GM12892 (cell line): ENCODE measurements around the gene RUFY4.

Experiments
- DNase-seq: peaks from one replicate; pipeline ENCODE4 v3.0.0; 2011; ENCODE audit not compliant: insufficient read length
- FAIRE-seq: peaks from 2 replicates; lab custom pipeline; 2011; peaks lifted over from hg19 to GRCh38; lab: Jason Lieb, UNC
- POLR2A ChIP-seq: IDR thresholded peaks from 2 replicates; pipeline ENCODE4 v1.6.1; 2011; ENCODE audit warnings: low read depth, low read length, control low read depth
- POLR2AphosphoS5 ChIP-seq: IDR thresholded peaks from 2 replicates; pipeline ENCODE4 v1.6.1; 2011; ENCODE audit warnings: low read depth, low read length, control low read depth
- TAF1 ChIP-seq: IDR thresholded peaks from 2 replicates; pipeline ENCODE4 v1.6.1; 2011; ENCODE audit warnings: low read depth, mild to moderate bottlenecking, control low read depth, low read length, borderline replicate concordance

RUFY4 gene

DNA sequence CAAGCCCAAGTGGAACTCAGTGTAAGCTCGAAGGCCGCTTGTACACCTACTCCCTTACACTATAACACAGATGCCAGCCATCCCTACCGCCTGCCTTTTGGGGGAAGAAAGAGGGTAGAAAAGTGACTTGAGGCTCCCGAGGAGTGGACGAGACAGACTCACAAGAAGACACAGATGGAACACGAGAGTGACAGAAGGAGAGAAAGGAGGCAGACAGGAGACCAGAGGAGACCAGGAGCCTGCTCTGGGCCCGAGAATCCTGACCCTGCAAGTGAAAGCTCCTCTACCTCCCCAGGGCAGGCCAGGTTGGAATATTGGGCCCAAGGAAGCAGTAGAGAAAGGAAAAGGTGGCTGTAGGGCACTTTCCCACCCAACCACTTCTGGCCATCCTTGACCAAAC lies 42.8 kb upstream of the RUFY4 start:
- TF ChIP-seq TAF1 (no peak), POLR2AphosphoS5 (no peak), POLR2A (no peak)
- DNase-seq (no peak), FAIRE-seq (no peak)

DNA sequence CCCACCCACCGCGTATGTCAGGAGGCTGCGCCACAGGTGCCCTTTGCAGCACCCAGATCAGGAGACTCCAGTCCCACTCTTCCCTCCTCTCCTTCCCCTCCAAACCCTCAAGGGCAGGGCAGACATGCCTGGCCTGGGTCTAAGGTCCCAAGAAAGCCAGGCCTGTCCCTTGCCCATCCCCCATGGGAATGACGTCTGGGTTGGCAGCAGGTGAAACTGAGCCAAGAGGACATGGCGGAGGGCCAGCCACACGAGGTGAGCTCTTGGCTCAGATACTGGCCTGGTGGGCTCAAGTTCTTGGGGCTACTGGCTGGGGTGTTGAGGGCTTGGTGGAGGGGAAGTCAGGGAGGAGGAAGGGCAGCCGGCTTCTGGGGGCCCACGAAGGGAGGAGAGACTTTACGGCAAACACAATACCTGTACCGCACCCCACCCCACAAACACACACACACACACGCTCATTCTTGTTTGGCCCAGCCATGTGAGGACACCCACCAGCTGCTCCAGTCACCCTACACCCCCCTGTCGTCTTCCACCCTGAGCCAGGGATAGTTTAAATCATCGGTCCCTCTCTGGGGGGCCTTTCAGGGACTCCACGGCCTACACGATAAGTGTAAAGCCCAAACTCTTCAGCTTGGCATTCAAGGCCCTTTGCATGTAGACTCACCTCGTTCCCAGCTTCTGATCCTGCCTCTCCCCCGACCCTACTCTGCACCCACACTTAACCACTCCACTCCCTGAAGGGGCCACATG lies 42.2 kb upstream of the RUFY4 start:
- TF ChIP-seq TAF1 (no peak), POLR2AphosphoS5 (no peak), POLR2A (no peak)

DNA sequence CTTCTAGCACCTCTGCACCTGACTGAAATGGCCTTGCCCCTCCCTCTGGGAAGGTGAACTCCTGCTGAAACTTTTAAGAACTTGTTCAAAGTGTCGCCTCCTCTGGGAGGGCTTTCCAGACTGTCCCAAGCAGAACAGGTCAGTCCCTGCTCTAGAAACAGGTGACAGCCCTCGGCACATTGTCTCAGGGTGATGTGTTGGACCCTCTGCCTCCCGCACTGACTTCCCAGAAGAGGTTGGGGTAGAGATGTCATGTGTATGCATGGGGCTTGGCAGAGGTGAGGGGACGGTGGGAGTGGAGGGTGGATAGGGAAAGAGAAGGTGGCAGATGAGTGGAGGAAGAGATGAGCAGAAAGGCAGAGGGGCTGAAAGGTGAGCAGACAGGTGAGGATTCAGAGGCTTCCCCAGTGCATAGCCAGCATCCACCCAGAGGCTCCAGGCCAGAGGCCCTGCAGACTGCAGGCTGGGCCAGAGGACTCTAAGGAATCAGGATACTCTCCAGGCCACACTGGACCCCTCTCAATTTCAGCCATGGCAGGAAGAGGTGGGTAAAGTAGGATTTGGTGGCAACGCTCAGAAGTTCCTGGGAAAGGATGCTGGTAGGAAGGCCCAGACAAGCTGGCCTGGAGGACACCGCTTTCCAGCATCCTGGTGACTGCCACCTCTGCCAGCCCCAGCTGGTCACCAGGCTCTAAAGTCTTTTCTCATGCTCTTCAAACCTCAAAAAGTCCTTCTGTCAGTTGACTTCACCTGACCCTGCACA lies 41.4 kb upstream of the RUFY4 start:
- DNase-seq = no peak
- TF ChIP-seq POLR2AphosphoS5 = no peak
- TF ChIP-seq TAF1 = no peak
- TF ChIP-seq POLR2A = no peak
- FAIRE-seq = no peak

More for the DNA sequence above, 42.2 kb upstream of the RUFY4 start:
- FAIRE-seq = no peak
- no peak for DNase-seq

DNA sequence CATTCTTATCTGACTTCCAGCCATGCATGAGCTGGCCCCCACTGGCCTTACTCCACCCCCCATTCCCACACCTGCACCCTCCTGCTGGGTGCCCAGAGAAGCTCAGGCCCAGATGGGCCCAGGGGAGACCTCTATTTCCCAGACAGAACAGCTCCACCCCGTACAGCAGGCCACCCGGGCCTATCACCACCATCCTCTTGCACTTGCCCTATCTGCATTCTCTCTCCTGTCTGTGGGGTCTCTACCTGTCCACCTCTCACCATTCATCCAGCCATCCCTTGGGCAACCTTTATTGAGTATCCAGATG lies 40.9 kb upstream of the RUFY4 start:
- FAIRE-seq (no peak), DNase-seq (no peak)
- no peak for TF ChIP-seq POLR2AphosphoS5
- no peak for TF ChIP-seq POLR2A
- TF ChIP-seq TAF1 = no peak

GRCh38 chr2:218028562-218029348 lies 40.3 kb upstream of the RUFY4 start:
- no peak for FAIRE-seq
- TF ChIP-seq TAF1 = no peak
- no peak for TF ChIP-seq POLR2A
- TF ChIP-seq POLR2AphosphoS5 = no peak
- no peak for DNase-seq

GRCh38 chr2:218029366-218030360 lies 39.4 kb upstream of the RUFY4 start:
- no peak for FAIRE-seq
- no peak for DNase-seq
- TF ChIP-seq POLR2AphosphoS5 (no peak), POLR2A (no peak), TAF1 (no peak)

DNA sequence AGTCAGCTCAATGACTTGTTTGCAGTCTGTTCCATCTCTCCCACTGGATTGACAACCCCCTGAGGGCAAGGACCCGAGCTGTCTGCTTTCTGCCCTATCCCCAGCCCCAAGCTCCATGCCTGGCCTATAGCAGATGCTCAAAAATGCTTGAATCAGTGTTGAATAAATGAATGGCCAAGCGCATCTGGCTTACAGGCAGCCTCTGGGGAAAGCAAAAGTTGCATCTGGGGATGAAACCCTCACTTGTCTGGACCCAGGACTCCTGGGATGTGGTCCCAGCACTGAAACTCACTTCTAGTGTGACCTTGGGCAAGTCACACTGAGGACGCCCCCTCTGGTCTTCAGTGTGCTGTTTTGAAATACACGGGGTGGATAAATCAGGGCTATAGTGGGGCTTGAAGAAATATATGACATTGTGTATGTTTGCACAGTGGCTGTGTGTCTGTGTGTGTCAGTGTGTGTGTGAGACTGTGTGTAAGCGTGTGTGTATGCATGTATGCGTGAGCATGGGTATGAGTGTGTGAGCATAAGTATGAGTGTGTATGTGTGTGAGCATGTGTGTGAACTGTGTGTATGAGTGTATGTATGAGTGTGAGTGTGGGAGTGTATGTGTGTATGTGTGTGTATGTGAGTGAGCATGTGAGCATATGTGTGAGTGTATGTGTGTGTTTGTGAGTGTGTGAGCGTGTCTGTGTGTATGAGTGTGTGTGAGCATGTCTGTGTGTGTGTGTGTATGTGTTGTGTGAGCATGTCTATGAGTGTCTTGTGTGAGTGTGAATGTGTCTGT lies 38.5 kb upstream of the RUFY4 start:
- DNase-seq (no peak), FAIRE-seq (no peak)
- no peak for TF ChIP-seq POLR2AphosphoS5
- no peak for TF ChIP-seq POLR2A
- TF ChIP-seq TAF1 = no peak

DNA sequence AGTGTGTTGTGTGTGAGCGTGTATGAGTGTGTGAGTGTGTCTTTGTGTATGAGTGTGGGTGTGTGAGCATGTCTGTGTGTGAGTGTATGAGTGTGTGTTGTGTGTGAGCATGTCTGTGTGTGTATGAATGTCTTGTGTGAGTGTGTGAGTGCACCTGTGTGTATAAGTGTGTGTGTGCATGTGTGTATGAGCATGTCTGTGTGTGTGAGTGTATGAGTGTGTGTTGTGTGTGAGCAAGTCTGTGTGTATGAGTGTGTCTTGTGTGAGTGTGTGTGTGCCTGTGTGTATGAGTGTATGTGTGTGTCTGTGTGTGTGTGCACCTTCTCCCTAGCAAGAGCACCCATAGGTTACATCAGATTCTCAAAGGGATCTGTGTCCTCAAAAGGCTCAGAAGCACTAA lies 37.8 kb upstream of the RUFY4 start:
- no peak for FAIRE-seq
- TF ChIP-seq POLR2A (no peak), POLR2AphosphoS5 (no peak), TAF1 (no peak)
- no peak for DNase-seq

GRCh38 chr2:218031771-218032257 lies 37.2 kb upstream of the RUFY4 start:
- FAIRE-seq (no peak), DNase-seq (no peak)
- TF ChIP-seq TAF1 (no peak), POLR2AphosphoS5 (no peak), POLR2A (no peak)
